ENCODE data around the gene TMCC1. TPM values are rescaled to one million over a fixed set of nuclear protein-coding genes. Genes with fewer than 3 reads are reported as not detected.
"Not testable (repeated sequence)": the region's sequence is repeated elsewhere in the genome, so short reads cannot be mapped to it uniquely, and the experiment has no call there.

The TMCC1 gene
- total and polyA plus RNA-seq, 4 donors: 10.2 to 60.0 (median 11.0) TPM

DNA sequence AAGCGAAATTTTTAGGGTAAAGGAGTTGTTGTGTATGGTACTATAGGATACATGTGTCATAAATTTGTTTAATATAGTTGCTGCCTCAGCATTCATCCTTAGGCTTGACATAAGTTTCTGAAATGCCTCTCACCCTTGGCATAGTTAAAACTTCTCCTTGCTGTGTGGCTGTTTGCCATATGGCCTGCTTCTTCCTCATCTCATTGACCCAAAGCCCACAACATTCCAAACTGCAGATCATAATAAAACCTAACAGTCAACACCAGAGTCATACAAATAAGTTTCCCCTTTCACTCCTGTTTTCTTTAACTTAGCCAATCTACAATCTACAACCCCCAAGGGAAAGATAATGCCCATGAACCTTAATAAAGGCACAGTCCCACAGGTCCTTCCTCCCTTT is 136.6 kb downstream of the TMCC1 start:
- H3K4me1 ChIP-seq (ENCODE audit: control insufficient read depth in 4 of 4, insufficient read depth in 4 of 4, low read length in 3 of 4): no peaks in the 10 kb centered on the region
- H3K4me3 ChIP-seq (ENCODE audit: low read depth in 1 of 3, low read length in 3 of 3): no peak overlapping the region
- no peak for DNase-seq (ENCODE audit: low spot score)
- H3K9me3 ChIP-seq (ENCODE audit: control insufficient read depth in 4 of 4, low read length in 3 of 4): peaks cover 0 to 3% (median 0%) of the 10 kb centered on the region in 4 donors
- TF ChIP-seq, protein P1, sequence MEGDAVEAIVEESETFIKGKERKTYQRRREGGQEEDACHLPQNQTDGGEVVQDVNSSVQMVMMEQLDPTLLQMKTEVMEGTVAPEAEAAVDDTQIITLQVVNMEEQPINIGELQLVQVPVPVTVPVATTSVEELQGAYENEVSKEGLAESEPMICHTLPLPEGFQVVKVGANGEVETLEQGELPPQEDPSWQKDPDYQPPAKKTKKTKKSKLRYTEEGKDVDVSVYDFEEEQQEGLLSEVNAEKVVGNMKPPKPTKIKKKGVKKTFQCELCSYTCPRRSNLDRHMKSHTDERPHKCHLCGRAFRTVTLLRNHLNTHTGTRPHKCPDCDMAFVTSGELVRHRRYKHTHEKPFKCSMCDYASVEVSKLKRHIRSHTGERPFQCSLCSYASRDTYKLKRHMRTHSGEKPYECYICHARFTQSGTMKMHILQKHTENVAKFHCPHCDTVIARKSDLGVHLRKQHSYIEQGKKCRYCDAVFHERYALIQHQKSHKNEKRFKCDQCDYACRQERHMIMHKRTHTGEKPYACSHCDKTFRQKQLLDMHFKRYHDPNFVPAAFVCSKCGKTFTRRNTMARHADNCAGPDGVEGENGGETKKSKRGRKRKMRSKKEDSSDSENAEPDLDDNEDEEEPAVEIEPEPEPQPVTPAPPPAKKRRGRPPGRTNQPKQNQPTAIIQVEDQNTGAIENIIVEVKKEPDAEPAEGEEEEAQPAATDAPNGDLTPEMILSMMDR (IDR thresholded peaks at IDR 0.05; ENCODE audit: low read depth, low read length, missing input control): no peak
- TF ChIP-seq NR2F2 (IDR thresholded peaks at IDR 0.05) (no peak), GABPA (IDR thresholded peaks at IDR 0.05 in 1 of 2, conservative IDR thresholded peaks at IDR 0.05 in 1 of 2) (no peak), FOXA1 (IDR thresholded peaks at IDR 0.05) (no peak), RAD21 (IDR thresholded peaks at IDR 0.05) (no peak), TAF1 (conservative IDR thresholded peaks at IDR 0.05) (no peak), HNF4G (IDR thresholded peaks at IDR 0.05) (no peak), YY1 (IDR thresholded peaks at IDR 0.05) (no peak), RXRA (IDR thresholded peaks at IDR 0.05) (no peak)
- TF ChIP-seq, protein P2, sequence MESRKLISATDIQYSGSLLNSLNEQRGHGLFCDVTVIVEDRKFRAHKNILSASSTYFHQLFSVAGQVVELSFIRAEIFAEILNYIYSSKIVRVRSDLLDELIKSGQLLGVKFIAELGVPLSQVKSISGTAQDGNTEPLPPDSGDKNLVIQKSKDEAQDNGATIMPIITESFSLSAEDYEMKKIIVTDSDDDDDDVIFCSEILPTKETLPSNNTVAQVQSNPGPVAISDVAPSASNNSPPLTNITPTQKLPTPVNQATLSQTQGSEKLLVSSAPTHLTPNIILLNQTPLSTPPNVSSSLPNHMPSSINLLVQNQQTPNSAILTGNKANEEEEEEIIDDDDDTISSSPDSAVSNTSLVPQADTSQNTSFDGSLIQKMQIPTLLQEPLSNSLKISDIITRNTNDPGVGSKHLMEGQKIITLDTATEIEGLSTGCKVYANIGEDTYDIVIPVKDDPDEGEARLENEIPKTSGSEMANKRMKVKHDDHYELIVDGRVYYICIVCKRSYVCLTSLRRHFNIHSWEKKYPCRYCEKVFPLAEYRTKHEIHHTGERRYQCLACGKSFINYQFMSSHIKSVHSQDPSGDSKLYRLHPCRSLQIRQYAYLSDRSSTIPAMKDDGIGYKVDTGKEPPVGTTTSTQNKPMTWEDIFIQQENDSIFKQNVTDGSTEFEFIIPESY (IDR thresholded peaks at IDR 0.05): no peak
- TF ChIP-seq, protein P3, sequence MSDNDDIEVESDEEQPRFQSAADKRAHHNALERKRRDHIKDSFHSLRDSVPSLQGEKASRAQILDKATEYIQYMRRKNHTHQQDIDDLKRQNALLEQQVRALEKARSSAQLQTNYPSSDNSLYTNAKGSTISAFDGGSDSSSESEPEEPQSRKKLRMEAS (IDR thresholded peaks at IDR 0.05): no peak
- TF ChIP-seq, protein P4, sequence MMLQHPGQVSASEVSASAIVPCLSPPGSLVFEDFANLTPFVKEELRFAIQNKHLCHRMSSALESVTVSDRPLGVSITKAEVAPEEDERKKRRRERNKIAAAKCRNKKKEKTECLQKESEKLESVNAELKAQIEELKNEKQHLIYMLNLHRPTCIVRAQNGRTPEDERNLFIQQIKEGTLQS (IDR thresholded peaks at IDR 0.05): no peak
- H3K36me3 ChIP-seq (ENCODE audit: control insufficient read depth in 4 of 4, insufficient read depth in 3 of 4, low read depth in 1 of 4, low read length in 3 of 4): no peaks in the 10 kb centered on the region
- H3K27me3 ChIP-seq (ENCODE audit: control insufficient read depth in 4 of 4, insufficient read depth in 4 of 4, low read length in 3 of 4): no peaks in the 10 kb centered on the region
- no peak overlapping the region for H3K27ac ChIP-seq (ENCODE audit: low read depth in 1 of 2, low read length in 2 of 2)
- 96% methylated on average over 1 of the region's 1 CpG for WGBS
- no peak overlapping the region for H3K9ac ChIP-seq (ENCODE audit: low read depth in 1 of 2, low read length in 2 of 2)

DNA sequence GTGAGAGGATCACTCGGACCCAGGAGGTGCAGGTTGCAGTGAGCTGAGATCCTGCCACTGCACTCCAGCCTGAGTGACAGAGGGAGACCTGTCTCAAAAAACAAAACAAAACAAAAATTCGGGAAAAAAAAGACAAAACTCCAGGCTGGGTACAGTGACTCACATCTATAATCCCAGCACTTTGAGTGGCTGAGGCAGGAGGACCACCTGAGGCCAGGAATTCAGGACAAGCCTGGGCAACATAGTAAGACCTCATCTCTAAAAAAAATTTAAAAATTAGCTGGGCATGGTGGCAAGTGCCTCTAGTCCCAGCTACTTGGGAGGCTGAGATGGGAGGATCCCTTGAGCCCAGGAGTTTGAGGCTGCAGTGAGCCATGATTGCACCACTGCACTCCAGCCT is 142.4 kb downstream of the TMCC1 start:
- H3K4me3 ChIP-seq (ENCODE audit: low read depth in 1 of 3, low read length in 3 of 3); H3K27ac ChIP-seq (ENCODE audit: low read depth in 1 of 2, low read length in 2 of 2); H3K36me3 ChIP-seq (ENCODE audit: control insufficient read depth in 4 of 4, insufficient read depth in 3 of 4, low read depth in 1 of 4, low read length in 3 of 4); H3K27me3 ChIP-seq (ENCODE audit: control insufficient read depth in 4 of 4, insufficient read depth in 4 of 4, low read length in 3 of 4); H3K9me3 ChIP-seq (ENCODE audit: control insufficient read depth in 4 of 4, low read length in 3 of 4); H3K4me1 ChIP-seq (ENCODE audit: control insufficient read depth in 4 of 4, insufficient read depth in 4 of 4, low read length in 3 of 4); DNase-seq (ENCODE audit: low spot score); H3K9ac ChIP-seq (ENCODE audit: low read depth in 1 of 2, low read length in 2 of 2): not testable (repeated sequence)
- WGBS: 88% methylated on average over 2 of the region's 2 CpGs

DNA sequence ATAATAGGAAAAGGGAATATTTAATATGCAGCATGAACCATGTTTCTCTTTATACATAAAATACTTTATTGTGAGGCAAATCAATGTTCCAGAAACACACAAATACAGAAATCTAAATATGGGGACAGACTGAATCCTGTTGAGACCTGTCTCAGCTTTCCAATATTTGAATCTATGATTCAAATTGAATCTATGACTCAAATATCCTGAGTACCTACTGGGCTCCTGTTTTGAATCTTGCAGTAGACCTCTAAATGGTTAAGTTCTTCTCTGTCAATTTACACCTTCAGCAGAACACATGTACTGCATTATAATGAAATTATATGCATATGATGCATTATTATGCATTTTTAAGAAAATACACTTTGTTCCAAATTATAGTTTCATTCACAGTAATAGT is 143.8 kb downstream of the TMCC1 start:
- peaks cover 0 to 3% (median 0%) of the 10 kb centered on the region in 4 donors for H3K9me3 ChIP-seq (ENCODE audit: control insufficient read depth in 4 of 4, low read length in 3 of 4)
- no peak overlapping the region for H3K9ac ChIP-seq (ENCODE audit: low read depth in 1 of 2, low read length in 2 of 2)
- DNase-seq (ENCODE audit: low spot score): no peak
- no peak overlapping the region for H3K4me3 ChIP-seq (ENCODE audit: low read depth in 1 of 3, low read length in 3 of 3)
- H3K36me3 ChIP-seq (ENCODE audit: control insufficient read depth in 4 of 4, insufficient read depth in 3 of 4, low read depth in 1 of 4, low read length in 3 of 4): no peaks in the 10 kb centered on the region
- H3K27ac ChIP-seq (ENCODE audit: low read depth in 1 of 2, low read length in 2 of 2): no peak overlapping the region
- no peaks in the 10 kb centered on the region for H3K4me1 ChIP-seq (ENCODE audit: control insufficient read depth in 4 of 4, insufficient read depth in 4 of 4, low read length in 3 of 4)
- H3K27me3 ChIP-seq (ENCODE audit: control insufficient read depth in 4 of 4, insufficient read depth in 4 of 4, low read length in 3 of 4): no peaks in the 10 kb centered on the region
- TF ChIP-seq JUND (IDR thresholded peaks at IDR 0.05): no peak
- TF ChIP-seq, protein P4 (IDR thresholded peaks at IDR 0.05): no peak
- TF ChIP-seq, protein P5, sequence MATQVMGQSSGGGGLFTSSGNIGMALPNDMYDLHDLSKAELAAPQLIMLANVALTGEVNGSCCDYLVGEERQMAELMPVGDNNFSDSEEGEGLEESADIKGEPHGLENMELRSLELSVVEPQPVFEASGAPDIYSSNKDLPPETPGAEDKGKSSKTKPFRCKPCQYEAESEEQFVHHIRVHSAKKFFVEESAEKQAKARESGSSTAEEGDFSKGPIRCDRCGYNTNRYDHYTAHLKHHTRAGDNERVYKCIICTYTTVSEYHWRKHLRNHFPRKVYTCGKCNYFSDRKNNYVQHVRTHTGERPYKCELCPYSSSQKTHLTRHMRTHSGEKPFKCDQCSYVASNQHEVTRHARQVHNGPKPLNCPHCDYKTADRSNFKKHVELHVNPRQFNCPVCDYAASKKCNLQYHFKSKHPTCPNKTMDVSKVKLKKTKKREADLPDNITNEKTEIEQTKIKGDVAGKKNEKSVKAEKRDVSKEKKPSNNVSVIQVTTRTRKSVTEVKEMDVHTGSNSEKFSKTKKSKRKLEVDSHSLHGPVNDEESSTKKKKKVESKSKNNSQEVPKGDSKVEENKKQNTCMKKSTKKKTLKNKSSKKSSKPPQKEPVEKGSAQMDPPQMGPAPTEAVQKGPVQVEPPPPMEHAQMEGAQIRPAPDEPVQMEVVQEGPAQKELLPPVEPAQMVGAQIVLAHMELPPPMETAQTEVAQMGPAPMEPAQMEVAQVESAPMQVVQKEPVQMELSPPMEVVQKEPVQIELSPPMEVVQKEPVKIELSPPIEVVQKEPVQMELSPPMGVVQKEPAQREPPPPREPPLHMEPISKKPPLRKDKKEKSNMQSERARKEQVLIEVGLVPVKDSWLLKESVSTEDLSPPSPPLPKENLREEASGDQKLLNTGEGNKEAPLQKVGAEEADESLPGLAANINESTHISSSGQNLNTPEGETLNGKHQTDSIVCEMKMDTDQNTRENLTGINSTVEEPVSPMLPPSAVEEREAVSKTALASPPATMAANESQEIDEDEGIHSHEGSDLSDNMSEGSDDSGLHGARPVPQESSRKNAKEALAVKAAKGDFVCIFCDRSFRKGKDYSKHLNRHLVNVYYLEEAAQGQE (IDR thresholded peaks at IDR 0.05): no peak
- no peak for TF ChIP-seq NR2F2 (IDR thresholded peaks at IDR 0.05)
- TF ChIP-seq, protein P1 (IDR thresholded peaks at IDR 0.05; ENCODE audit: low read depth, low read length, missing input control): no peak
- TF ChIP-seq EGR1 (IDR thresholded peaks at IDR 0.05; ENCODE audit: low read depth in 2 of 2): no peak
- TF ChIP-seq HNF4A (conservative IDR thresholded peaks at IDR 0.05): no peak
- TF ChIP-seq HNF4G (IDR thresholded peaks at IDR 0.05): no peak

All from liver (tissue), 9 donors.